NB4 (cell line): ENCODE results near the gene DAAM2.

Experiments
- DNase-seq: peaks from one replicate; pipeline ENCODE4 v3.0.0; 2010; ENCODE audit warnings: low read depth
- H3K4me3 ChIP-seq: one replicate; pipeline ENCODE4 v1.5.1; 2011; ENCODE audit warnings: mild to moderate bottlenecking, low read depth, low read length, moderate library complexity
- MYC ChIP-seq: IDR thresholded peaks from 2 replicates; pipeline ENCODE4 v1.6.1; 2011; ENCODE audit warnings: low read depth, low read length
- POLR2A ChIP-seq: IDR thresholded peaks from 2 replicates; pipeline ENCODE4 v1.6.1; 2011; ENCODE audit warnings: mild to moderate bottlenecking; ENCODE audit not compliant: insufficient read length; ENCODE audit errors: extremely low read depth
- TF ChIP-seq, protein P1 (sequence below): IDR thresholded peaks from 2 replicates; pipeline ENCODE4 v1.6.1; 2011; ENCODE audit warnings: low read depth, low read length
- TF ChIP-seq, protein P2 (sequence below): IDR thresholded peaks from one replicate; pipeline ENCODE4 v1.5.1; 2012; ENCODE audit warnings: low read depth, low read length

DAAM2 gene

DNA sequence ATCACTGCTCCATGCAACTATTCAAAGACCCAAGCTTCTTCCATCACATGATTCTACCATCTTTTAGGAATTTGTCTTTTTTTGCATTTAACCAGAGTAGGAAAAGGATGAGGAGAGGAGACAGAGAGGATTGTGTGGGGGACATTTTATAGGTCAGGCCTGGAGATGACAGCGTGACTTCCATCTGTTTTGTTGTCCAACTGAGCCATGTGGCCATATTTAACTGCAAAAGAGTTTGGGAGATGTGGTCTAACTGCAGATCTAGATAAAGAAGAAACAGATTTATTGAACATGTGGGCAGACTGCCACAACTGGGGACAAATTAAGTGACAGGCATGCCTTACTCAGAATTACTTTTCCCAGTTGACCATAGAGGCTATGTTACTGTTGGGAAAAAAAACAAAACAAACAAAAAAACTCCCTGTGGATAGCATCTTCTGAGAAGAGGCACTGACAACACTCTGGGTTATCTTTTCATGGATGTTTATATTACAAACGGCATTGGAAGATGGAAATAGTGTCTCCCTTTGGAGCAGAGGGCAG lies 161.0 kb downstream of the DAAM2 start:
- TF ChIP-seq MYC (no peak), POLR2A (no peak)
- TF ChIP-seq, protein P1, sequence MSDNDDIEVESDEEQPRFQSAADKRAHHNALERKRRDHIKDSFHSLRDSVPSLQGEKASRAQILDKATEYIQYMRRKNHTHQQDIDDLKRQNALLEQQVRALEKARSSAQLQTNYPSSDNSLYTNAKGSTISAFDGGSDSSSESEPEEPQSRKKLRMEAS = no peak
- TF ChIP-seq, protein P2, sequence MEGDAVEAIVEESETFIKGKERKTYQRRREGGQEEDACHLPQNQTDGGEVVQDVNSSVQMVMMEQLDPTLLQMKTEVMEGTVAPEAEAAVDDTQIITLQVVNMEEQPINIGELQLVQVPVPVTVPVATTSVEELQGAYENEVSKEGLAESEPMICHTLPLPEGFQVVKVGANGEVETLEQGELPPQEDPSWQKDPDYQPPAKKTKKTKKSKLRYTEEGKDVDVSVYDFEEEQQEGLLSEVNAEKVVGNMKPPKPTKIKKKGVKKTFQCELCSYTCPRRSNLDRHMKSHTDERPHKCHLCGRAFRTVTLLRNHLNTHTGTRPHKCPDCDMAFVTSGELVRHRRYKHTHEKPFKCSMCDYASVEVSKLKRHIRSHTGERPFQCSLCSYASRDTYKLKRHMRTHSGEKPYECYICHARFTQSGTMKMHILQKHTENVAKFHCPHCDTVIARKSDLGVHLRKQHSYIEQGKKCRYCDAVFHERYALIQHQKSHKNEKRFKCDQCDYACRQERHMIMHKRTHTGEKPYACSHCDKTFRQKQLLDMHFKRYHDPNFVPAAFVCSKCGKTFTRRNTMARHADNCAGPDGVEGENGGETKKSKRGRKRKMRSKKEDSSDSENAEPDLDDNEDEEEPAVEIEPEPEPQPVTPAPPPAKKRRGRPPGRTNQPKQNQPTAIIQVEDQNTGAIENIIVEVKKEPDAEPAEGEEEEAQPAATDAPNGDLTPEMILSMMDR = no peak
- no peak overlapping the region for H3K4me3 ChIP-seq
- no peak for DNase-seq
